ENCODE data around the gene NRAS.
A peak's percentile ranks its signal among the peaks of the same experiment; 100 is the strongest.
"Not testable (repeated sequence)": the region's sequence is repeated elsewhere in the genome, so short reads cannot be mapped to it uniquely, and the experiment has no call there.

NRAS gene

DNA sequence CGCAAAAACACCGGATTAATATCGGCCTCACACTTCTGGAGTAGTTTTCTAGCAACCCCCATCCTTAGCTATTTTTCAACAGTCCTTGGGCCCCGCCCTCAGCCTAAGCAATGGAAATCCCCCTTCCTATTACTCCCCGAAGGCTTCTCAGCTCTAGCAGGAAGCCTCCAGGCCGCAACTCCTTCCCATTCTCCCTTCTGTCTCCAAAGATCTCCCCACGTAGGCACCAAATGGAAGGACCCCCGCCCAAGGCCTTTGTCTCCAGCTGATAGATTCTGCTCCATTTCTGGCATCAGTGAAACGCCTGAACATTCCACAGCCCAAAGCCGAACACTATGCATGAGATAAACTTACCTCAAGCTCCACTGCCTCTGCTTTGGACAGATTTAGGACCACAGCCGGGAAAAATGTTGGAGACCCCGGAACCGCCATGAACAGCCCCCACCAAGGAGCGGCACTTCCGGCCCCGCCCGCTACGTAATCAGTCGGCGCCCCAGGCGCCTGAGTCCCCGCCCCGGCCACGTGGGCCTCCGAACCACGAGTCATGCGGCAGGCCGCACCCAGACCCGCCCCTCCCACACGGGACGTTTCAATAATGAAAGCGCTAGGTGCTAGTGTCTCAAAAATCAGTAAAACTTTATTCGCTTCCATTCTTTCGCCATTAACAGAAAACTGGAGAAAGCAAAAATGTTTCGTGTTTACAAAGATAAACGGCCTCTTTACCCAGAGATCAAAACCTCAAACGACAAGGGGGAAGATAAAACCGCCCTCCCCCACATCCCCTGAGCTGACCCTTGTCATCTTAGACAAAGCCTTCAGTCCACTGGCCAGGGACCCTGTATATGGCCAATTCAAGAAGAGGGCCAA is at the start of gene NRAS:
Gene NRAS (minus strand): TSS at position 468 of the 867 bp plus-strand sequence. CDS start 611 bp downstream, outside the sequence.
- peak; percentile 95 for DNase-seq

- no peak for DNase-seq
Observed at GRCh38 chr1:114764689-114765088, 48.1 kb upstream of the NRAS start.

DNA sequence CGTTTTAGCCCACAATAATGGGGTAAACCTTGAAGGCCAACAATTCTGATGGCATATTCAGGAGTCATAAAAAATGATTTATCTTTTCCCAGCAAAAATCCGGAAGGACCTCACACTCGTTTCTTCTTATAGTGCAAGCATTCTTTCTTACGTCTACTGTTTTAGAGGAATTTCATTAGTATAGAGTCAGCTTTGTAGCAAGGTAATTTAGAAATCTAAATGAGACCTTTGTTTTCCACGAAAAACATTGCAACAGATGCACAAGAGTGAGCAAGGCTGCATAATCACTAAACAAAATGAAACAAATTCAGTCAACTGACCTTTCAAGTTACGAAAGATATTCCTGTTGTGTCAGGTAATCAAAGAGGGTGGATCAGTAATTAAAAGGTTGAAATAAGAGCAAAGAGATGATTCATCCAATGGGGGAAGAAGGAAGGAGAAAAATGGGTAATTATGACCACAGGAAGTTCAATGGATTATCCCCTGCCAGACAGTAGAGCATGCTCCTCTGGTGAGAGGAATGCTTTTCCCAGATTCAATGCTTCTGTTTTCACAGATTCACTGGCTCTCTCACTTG is 41.8 kb upstream of the NRAS start:
- DNase-seq, result no peak

- DNase-seq, result peak; percentile 96
Observed at GRCh38 chr1:114757455-114758255, 41.1 kb upstream of the NRAS start, which contains the start of gene CSDE1. Gene CSDE1 (minus strand): TSS chr1:114757984. CDS start chr1:114739890, 18,094 bp downstream.

- no peak for DNase-seq
Observed at GRCh38 chr1:114756949-114757454, 40.4 kb upstream of the NRAS start.

- no peak for DNase-seq
Observed at GRCh38 chr1:114756009-114756892, 39.7 kb upstream of the NRAS start.

DNA sequence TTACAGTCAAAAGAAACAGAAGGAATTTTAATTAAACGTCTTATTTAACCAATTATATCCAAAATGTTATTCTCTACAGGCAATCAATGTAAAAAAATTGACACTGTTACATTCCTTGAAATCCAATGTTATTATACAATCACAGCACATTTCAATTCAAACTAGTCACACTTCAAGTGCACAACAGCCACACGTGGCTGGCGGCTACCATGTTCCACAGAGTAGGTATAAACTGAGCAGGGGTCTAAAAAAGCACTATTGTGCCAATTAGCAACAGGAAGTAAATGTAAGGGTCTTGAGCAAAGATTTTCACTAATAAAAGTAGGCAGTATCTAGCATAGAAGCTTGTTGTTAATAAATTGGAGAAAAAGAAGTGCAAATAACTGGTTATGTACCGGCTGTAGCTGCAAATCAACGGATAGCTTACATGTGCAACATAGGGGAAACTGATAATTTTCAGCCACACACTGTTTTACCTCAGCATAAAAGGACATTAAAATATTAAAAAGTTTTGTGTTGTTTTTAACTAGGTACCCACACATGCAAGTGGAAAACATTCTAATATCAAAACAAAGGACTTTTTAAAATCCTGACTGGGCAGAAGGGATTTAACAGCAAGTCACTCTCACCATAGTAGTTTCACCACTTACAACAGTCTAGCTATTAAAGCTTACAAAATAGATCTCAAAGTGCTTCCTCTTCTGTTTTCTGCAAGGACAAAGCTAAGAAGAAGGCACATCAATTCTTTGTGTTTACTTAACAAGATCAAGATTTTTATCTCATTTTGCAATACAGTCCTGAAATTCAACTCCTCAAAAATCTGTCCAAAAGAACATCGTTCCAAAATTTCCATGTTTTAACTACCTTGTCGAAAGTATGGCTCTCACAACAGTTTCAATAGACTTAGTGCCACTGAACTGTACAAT is 38.7 kb upstream of the NRAS start:
- DNase-seq, result no peak

GRCh38 chr1:114753702-114754101 is 37.1 kb upstream of the NRAS start:
- not testable (repeated sequence) for DNase-seq

- DNase-seq, result no peak
Observed at GRCh38 chr1:114753143-114753542, 36.6 kb upstream of the NRAS start.

GRCh38 chr1:114750780-114751179 is 34.2 kb upstream of the NRAS start:
- no peak for DNase-seq

- DNase-seq, result no peak
Observed at GRCh38 chr1:114749835-114750234, 33.3 kb upstream of the NRAS start.

- DNase-seq, result no peak
Observed at GRCh38 chr1:114746450-114747121, 30.0 kb upstream of the NRAS start.

- no peak for DNase-seq
Observed at GRCh38 chr1:114745291-114745690, 28.7 kb upstream of the NRAS start.

DNA sequence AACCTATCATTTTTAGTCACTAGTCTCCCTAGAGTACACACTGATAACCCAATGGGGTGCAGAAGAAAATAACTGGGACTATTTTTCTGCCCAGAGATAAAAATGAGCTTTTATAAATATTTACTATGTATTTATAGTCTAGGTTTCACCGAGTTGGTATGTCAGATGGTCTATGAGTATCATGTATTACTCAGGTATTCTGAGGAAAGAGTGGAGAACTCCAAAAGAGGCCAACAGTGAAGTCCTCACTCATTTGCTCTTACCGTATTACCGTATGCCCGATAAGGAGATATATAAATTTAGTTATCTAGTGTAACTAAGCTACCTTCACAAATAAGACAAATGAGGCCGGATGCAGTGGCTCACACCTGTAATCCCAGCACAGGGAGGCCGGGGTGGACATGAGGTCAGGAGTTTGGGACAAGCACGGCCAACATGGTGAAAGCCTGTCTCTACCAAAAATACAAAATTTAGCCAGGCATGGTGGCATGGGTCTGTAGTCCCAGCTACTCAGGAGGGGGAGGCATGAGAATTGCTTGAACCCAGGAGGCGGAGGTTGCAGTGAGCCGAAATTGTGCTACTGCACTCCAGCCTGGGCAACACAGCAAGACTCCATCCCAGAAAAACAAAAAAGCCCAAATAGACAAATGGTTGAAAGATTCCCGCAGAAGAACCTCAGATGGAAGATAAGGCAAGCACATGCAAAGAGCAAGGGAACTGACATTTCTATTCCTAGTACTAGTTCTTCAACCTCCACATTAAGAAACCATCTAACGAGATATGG is 25.6 kb upstream of the NRAS start:
- no peak for DNase-seq

DNA sequence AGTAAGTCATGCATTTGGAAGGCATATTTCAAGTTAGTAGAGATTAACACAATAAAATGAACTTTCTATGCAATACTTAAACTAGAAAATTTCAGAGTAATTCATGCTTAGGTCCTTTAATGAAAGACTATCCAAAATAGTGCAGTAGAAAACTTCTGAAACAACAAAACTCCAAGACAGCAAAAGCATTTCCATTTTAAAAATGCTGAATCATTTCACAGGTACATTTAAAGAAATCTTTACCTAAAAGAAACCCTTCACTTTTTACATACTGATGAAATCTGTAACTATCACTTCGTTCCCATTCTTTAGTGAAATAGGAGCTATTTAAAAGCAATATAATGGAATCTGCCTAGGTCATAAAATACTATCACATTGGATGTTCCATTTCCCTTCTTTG is 23.8 kb upstream of the NRAS start:
- DNase-seq, result no peak

DNA sequence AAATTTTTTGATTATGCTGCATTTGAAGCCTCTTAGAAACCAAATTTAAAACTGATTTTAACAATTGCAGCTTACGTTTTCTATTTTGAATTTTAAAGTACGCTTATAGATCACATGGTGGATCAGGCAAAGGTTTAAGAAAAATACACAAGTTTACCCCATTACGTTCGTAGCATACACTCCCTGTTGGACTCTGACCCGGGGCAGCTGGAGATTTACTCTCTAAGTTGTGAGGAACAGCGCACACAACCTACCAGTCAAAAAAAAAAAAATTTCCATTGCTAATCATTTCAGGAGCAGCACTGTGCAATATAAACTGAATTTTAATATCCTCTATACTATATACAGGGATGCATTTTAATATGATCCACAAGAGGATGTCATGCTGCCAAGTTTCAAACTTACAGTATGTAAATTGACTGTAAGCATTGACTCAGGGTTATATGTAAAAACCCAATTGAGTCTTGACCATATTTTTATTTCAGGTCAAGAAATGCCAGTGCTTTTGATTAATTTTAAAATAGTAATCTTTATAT is 20.8 kb upstream of the NRAS start:
- DNase-seq, result no peak

- DNase-seq, result no peak
Observed at GRCh38 chr1:114735479-114735878, 18.9 kb upstream of the NRAS start.

GRCh38 chr1:114729782-114730181 is 13.2 kb upstream of the NRAS start:
- no peak for DNase-seq

GRCh38 chr1:114728553-114728952 is 12.0 kb upstream of the NRAS start:
- no peak for DNase-seq

Measured in CD4-positive, alpha-beta T cell treated with Interleukin-17A for 4 hours (primary cell).